22Rv1 (cell line): Measurements from ENCODE around the gene WWOX.

Source experiments
- H3K27ac ChIP-seq: fragments of 450-650 bp; 2 replicates; pipeline ENCODE4 v1.5.1; 2017
- CTCF ChIP-seq: fragments of 450-650 bp; IDR thresholded peaks from 2 replicates; pipeline ENCODE4 v1.5.1; 2017; ENCODE audit warnings: mild to moderate bottlenecking
- ZFX ChIP-seq: fragments of 450-650 bp; IDR thresholded peaks from 2 replicates; pipeline ENCODE4 v1.6.1; 2017; ENCODE audit warnings: antibody characterized with exemption, borderline replicate concordance

WWOX gene

DNA sequence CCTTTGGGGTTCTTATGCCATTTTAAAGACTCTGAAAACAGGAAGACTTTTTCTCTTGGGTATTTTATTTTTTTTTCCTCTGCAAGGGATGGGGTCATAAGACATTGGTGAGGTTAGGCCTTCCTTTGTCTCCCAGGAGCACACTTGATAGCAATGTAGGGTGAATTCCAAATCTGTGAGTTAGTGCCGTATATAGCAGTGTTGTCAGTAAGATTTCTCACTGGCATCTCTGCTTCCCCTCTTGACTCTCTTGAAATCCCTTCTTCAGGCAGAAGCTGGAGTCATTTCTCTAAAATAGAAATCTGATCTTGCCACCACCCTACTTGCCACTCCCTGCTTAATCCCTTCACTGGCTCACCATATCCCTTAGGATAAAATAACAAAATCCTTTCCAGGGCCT lies 529.7 kb downstream of the WWOX start:
- no peak overlapping the region for H3K27ac ChIP-seq
- no peak for TF ChIP-seq CTCF
- TF ChIP-seq ZFX, result no peak

DNA sequence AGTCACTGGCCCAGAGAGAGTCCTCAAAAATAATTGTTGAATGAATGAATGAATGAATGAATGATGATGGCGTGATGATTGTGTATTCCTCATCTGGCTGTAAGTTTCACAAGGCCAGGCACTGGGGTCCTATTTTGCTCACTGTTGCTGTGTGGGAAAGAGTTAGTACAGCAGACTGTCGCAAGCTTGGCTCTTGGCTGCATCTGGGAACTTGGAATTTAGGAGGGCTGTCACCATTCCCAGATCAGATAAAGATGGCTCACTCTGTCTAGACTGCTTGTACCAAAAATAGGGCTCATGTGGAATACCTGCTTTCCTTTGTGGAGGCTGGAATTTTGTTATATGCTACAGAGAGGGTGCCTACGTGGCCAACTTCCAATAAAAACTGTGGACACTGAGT lies 530.6 kb downstream of the WWOX start:
- H3K27ac ChIP-seq, result no peak overlapping the region
- TF ChIP-seq CTCF (no peak), ZFX (no peak)

DNA sequence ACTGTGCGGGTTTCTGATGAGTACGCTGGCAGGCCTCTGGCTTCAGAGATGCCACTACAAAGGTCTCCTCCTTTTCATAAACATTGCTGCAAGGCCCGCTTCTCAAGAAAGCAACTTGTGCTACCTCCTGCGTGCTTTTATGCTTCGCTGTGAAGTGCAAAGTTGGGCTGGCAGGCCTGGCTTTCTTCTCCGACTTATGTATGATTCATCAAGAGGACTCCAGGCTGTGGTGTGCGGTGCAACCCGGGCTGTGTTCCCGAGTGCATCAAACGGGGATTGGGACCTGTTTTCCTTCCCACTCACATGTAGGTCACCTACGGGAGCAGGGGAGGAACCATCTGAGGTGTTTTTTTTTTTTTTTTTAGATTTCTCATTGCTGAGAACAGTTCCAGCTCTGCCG lies 534.1 kb downstream of the WWOX start:
- no peak overlapping the region for H3K27ac ChIP-seq
- TF ChIP-seq ZFX, result no peak
- TF ChIP-seq CTCF, result no peak

- TF ChIP-seq CTCF (no peak), ZFX (no peak)
- H3K27ac ChIP-seq, result no peak overlapping the region
These were observed 536.4 kb downstream of the WWOX start for GRCh38 chr16:78635807-78636206.

- no peak for TF ChIP-seq CTCF
- TF ChIP-seq ZFX, result no peak
- no peak overlapping the region for H3K27ac ChIP-seq
These were observed 538.9 kb downstream of the WWOX start for GRCh38 chr16:78638371-78638770.

DNA sequence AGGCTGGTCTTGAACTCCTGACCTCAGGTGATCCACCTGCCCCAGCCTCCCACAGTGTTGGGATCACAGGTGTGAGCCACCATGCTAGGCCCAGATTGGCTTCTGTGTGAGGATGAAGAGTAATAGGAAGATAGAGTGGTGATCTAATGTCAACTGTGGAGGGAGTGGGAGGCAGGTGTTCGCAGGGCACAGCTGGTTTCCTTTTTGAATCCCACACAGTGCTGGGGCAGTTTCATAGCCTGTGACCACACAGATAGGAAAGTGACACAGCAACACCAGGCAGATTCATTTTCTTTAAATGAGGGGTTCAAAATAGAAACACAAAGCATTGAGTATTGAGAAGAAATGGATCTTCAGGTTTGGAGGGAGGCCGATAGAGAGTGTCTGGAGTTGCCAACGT lies 540.3 kb downstream of the WWOX start:
- TF ChIP-seq CTCF (no peak), ZFX (no peak)
- no peak overlapping the region for H3K27ac ChIP-seq

GRCh38 chr16:78640886-78641285 lies 541.4 kb downstream of the WWOX start:
- TF ChIP-seq CTCF (no peak), ZFX (no peak)
- H3K27ac ChIP-seq, result no peak overlapping the region
